Measurements from ENCODE around the gene PA2G4. TPM values are rescaled to one million over a fixed set of nuclear protein-coding genes. Genes with fewer than 3 reads are reported as not detected.
A peak's percentile ranks its signal among the peaks of the same experiment; 100 is the strongest.

Gene PA2G4
- total RNA-seq, 4 donors from 2014 or later, result 90.5 to 133 (median 105) TPM

DNA sequence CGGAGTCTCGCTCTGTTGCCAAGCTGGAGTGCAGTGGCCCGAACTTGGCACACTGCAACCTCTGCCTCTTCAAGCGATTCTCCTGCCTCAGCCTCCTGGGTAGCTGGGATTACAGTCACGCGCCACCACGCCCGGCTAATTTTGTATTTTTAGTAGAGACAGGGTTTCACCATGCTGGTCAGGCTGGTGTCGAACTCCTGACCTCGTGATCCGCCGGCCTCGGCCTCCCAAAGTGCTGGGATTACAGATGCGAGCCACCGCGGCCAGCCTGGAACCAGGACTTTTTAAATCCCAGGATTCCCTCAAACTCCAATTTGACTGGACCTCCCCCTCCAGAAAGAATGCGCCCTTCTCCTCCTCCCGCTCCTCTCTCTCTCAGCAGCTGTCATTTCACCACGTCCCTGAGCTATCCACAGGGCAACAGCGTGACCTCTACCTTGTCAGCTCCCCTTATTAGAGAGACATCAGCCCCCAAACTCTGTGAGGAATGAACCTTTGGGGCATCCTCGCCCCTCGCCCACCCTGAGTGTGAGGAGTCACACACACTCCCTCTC is 25.7 kb downstream of the PA2G4 start:
- Histone ChIP-seq H3K27me3 (no peaks in the 10 kb centered on the region), H3K36me3 (peaks cover 36 to 50% (median 48%) of the 10 kb centered on the region in 4 donors)

DNA sequence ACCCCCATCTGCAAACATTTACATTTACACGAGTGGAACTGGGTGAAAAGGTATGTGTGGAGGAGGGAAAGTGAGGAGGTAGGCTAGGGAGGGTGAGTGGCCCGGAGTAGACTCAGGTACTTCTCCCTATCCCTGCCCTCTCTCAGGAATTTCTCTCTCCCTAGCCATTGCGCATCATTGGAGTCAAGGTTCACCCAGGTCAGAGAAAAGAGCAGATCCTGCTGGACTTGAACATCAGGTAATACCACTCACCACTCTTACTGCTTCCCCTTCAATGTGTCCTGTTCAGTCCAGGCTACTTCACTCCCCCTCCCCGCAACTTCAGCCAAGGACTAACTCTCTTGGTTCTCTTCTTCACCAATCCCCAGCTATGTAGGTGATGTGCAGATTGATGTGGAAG is 26.5 kb downstream of the PA2G4 start:
- H3K4me3 ChIP-seq, result peak overlapping the region in 1 of 4 donors; percentile 85
- DNase-seq (ENCODE audit: extremely low spot score), result no peak
- no peaks in the 10 kb centered on the region for H3K9me3 ChIP-seq
- H3K27ac ChIP-seq (replicated peaks in 1 of 4), result peak overlapping the region; percentile 94 to 98 (median 98)
- H3K4me1 ChIP-seq, result peaks cover 28 to 37% (median 36%) of the 10 kb centered on the region in 4 donors
- 94% methylated on average over 4 of the region's 4 CpGs for WGBS
- TF ChIP-seq POLR2A (IDR thresholded peaks at IDR 0.05; ENCODE audit: low read depth), result no peak
- TF ChIP-seq, protein P1, sequence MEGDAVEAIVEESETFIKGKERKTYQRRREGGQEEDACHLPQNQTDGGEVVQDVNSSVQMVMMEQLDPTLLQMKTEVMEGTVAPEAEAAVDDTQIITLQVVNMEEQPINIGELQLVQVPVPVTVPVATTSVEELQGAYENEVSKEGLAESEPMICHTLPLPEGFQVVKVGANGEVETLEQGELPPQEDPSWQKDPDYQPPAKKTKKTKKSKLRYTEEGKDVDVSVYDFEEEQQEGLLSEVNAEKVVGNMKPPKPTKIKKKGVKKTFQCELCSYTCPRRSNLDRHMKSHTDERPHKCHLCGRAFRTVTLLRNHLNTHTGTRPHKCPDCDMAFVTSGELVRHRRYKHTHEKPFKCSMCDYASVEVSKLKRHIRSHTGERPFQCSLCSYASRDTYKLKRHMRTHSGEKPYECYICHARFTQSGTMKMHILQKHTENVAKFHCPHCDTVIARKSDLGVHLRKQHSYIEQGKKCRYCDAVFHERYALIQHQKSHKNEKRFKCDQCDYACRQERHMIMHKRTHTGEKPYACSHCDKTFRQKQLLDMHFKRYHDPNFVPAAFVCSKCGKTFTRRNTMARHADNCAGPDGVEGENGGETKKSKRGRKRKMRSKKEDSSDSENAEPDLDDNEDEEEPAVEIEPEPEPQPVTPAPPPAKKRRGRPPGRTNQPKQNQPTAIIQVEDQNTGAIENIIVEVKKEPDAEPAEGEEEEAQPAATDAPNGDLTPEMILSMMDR (IDR thresholded peaks at IDR 0.05), result no peak
- no peak for TF ChIP-seq POLR2AphosphoS5 (IDR thresholded peaks at IDR 0.05)
- TF ChIP-seq EP300 (IDR thresholded peaks at IDR 0.05), result no peak
- peaks cover 43 to 58% (median 56%) of the 10 kb centered on the region in 4 donors for H3K36me3 ChIP-seq
- H3K27me3 ChIP-seq, result no peaks in the 10 kb centered on the region
- intact Hi-C loops (cut with DNase I), result no loop called here

More for the DNA sequence above, 25.7 kb downstream of the PA2G4 start:
- WGBS, result 44% methylated on average over 17 of the region's 22 CpGs
- H3K9me3 ChIP-seq, result no peaks in the 10 kb centered on the region
- H3K4me1 ChIP-seq, result peaks cover 36 to 46% (median 44%) of the 10 kb centered on the region in 4 donors
- peak overlapping the region; percentile 78 to 91 (median 87) for H3K4me3 ChIP-seq
- TF ChIP-seq, protein P1 (IDR thresholded peaks at IDR 0.05), result no peak
- TF ChIP-seq POLR2AphosphoS5 (IDR thresholded peaks at IDR 0.05), result peak in 1 of 2 donors; percentile 18
- no peak for DNase-seq (ENCODE audit: extremely low spot score)
- peak overlapping the region; percentile 94 to 98 (median 98) for H3K27ac ChIP-seq (replicated peaks in 1 of 4)
- intact Hi-C loops (cut with DNase I), result loop anchor here (10.0 kb wide), 2 partner anchors 335 to 505 kb away; partner anchors contain the start of genes BAZ2A and SPRYD4

DNA sequence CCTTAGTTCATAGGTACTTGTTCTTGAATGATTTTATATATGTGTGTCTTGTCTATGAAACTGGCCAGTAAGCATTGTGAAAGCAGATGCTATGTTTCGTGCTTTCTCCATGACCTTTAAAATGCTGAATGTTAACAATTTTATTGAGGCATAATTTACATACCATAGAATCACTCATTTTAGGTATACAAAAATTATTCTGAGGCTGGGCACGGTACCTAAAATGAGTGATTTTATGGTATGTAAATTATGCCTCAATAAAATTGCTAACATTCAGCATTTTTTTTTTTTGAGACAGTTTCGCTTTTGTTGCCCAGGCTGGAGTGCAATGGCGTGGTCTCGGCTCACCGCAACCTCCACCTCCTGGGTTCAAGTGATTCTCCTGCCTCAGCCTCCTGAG is 30.5 kb downstream of the PA2G4 start:
- peaks cover 75 to 96% (median 94%) of the 10 kb centered on the region in 4 donors for H3K36me3 ChIP-seq
- H3K27me3 ChIP-seq, result no peaks in the 10 kb centered on the region
- no peak overlapping the region for H3K4me3 ChIP-seq
- H3K27ac ChIP-seq (replicated peaks in 1 of 4), result peak overlapping the region in 1 of 4 donors; percentile 22
- no peak for TF ChIP-seq POLR2A (IDR thresholded peaks at IDR 0.05; ENCODE audit: low read depth)
- TF ChIP-seq EP300 (IDR thresholded peaks at IDR 0.05), result no peak
- H3K4me1 ChIP-seq, result peaks cover 7 to 15% (median 10%) of the 10 kb centered on the region in 4 donors
- 98% methylated on average over 6 of the region's 6 CpGs for WGBS
- no peak for DNase-seq (ENCODE audit: extremely low spot score)
- no peaks in the 10 kb centered on the region for H3K9me3 ChIP-seq
- intact Hi-C loops (cut with DNase I), result no loop called here

DNA sequence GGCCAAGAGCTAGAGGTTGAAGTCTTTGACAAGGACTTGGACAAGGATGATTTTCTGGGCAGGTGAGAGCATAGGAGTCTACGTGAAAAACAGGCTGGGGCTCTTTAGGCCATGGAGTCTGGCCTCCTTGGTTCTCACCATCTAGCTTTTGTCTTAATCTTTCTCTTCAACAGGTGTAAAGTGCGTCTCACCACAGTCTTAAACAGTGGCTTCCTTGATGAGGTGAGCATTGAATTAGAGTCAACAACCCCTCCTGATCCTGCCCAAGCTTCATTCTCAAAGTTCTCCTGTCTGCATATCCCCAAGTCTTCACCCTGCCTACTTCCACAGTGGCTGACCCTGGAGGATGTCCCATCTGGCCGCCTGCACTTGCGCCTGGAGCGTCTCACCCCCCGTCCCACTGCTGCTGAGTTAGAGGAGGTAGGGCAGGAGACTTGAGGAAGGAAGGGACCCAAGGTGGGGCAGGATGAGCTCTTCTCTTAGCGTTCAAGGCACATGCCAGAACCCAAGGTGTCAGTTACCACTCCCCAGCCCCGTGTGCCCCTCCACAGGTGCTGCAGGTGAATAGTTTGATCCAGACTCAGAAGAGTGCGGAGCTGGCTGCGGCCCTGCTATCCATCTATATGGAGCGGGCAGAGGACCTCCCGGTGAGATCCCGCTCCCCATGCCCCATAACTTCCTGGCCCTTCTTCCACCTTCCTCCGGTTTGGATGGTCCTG is 33.7 kb downstream of the PA2G4 start:
- WGBS, result 94% methylated on average over 11 of the region's 14 CpGs
- H3K4me1 ChIP-seq, result peaks cover 2 to 10% (median 6%) of the 10 kb centered on the region in 4 donors
- H3K9me3 ChIP-seq, result no peaks in the 10 kb centered on the region
- intact Hi-C loops (cut with DNase I), result no loop called here
- H3K4me3 ChIP-seq, result no peak overlapping the region
- TF ChIP-seq EP300 (IDR thresholded peaks at IDR 0.05) (no peak), POLR2AphosphoS5 (IDR thresholded peaks at IDR 0.05) (no peak), POLR2A (IDR thresholded peaks at IDR 0.05; ENCODE audit: low read depth) (no peak)
- TF ChIP-seq, protein P1 (IDR thresholded peaks at IDR 0.05), result no peak
- no peak for DNase-seq (ENCODE audit: extremely low spot score)
- H3K27ac ChIP-seq (replicated peaks in 1 of 4), result no peak overlapping the region
- peaks cover 79 to 100% (median 95%) of the 10 kb centered on the region in 4 donors for H3K36me3 ChIP-seq
- no peaks in the 10 kb centered on the region for H3K27me3 ChIP-seq
